GM21737 (cell line): Measurements from ENCODE around the gene PXDN.
"Not testable (repeated sequence)": the region's sequence is repeated elsewhere in the genome, so short reads cannot be mapped to it uniquely, and the experiment has no call there.

Experiments used
- ATAC-seq: cut with Tn5 transposase; IDR thresholded peaks from one replicate; pipeline ENCODE4 v1.9.1; 2021; ENCODE audit warnings: mild to moderate bottlenecking, moderate library complexity; ENCODE audit not compliant: unreplicated experiment

PXDN gene

GRCh38 chr2:1743396-1744150 lies 742 bp downstream of the PXDN start:
- ATAC-seq, result no peak

- no peak for ATAC-seq
These were observed 1.5 kb downstream of the PXDN start for GRCh38 chr2:1742681-1743395.

GRCh38 chr2:1742301-1742680 lies 2.0 kb downstream of the PXDN start:
- no peak for ATAC-seq

- ATAC-seq, result no peak
These were observed 2.5 kb downstream of the PXDN start for GRCh38 chr2:1741851-1742250.

GRCh38 chr2:1740716-1741589 lies 3.4 kb downstream of the PXDN start:
- ATAC-seq, result no peak

- no peak for ATAC-seq
These were observed 4.2 kb downstream of the PXDN start for GRCh38 chr2:1739961-1740715.

- no peak for ATAC-seq
These were observed 4.9 kb downstream of the PXDN start for GRCh38 chr2:1739322-1739957.

GRCh38 chr2:1738646-1739302 lies 5.5 kb downstream of the PXDN start:
- ATAC-seq, result no peak

- no peak for ATAC-seq
These were observed 6.2 kb downstream of the PXDN start for GRCh38 chr2:1738163-1738562.

- no peak for ATAC-seq
These were observed 7.3 kb downstream of the PXDN start for GRCh38 chr2:1736997-1737480.

- ATAC-seq, result no peak
These were observed 8.3 kb downstream of the PXDN start for GRCh38 chr2:1736045-1736444.

- ATAC-seq, result not testable (repeated sequence)
These were observed 11.0 kb downstream of the PXDN start for GRCh38 chr2:1733298-1733697.

- no peak for ATAC-seq
These were observed 12.1 kb downstream of the PXDN start for GRCh38 chr2:1731963-1732768.

- ATAC-seq, result no peak
These were observed 12.8 kb downstream of the PXDN start for GRCh38 chr2:1731447-1731962.

- ATAC-seq, result no peak
These were observed 14.0 kb downstream of the PXDN start for GRCh38 chr2:1730015-1730927.

- ATAC-seq, result no peak
These were observed 15.1 kb downstream of the PXDN start for GRCh38 chr2:1729242-1729641.

GRCh38 chr2:1728821-1729220 lies 15.5 kb downstream of the PXDN start:
- ATAC-seq, result no peak
